Epithelial cell of esophagus (primary cell): ENCODE results near the gene PAWR.
"Not testable (repeated sequence)": the region's sequence is repeated elsewhere in the genome, so short reads cannot be mapped to it uniquely, and the experiment has no call there.

Source experiments
- DNase-seq: peaks from one replicate; pipeline ENCODE4 v3.0.0; 2010; ENCODE audit warnings: low read depth
- H3K4me3 ChIP-seq: 2 replicates; pipeline ENCODE4 v1.5.1; 2011; ENCODE audit warnings: mild to moderate bottlenecking, low read length, control low read depth
- TF ChIP-seq, protein P1 (sequence below): IDR thresholded peaks from 2 replicates; pipeline ENCODE4 v1.5.1; 2011; ENCODE audit warnings: low read depth, mild to moderate bottlenecking, low read length, control low read depth, inconsistent platforms; ENCODE audit not compliant: insufficient read depth; ENCODE audit errors: missing control alignments

Gene PAWR

DNA sequence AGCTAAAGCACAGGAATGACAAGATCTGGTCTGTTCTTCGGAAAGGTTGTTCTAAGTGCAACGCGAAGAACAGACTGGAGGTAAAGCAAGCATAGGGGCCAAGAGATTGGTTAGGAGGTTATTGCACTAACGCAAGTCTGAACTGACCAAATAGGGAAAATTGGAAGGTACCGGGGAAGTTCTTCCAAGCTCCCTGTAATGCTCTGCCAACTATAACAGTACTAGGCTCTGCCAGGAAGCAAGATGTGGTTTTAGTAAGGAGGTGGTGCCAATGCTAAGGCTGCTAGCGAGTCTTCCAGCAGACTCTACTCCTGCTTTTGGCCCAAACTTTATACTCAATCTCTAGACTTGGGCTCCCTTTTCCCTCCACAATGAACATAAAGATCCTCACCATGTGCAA lies 138.6 kb downstream of the PAWR start:
- TF ChIP-seq, protein P1, sequence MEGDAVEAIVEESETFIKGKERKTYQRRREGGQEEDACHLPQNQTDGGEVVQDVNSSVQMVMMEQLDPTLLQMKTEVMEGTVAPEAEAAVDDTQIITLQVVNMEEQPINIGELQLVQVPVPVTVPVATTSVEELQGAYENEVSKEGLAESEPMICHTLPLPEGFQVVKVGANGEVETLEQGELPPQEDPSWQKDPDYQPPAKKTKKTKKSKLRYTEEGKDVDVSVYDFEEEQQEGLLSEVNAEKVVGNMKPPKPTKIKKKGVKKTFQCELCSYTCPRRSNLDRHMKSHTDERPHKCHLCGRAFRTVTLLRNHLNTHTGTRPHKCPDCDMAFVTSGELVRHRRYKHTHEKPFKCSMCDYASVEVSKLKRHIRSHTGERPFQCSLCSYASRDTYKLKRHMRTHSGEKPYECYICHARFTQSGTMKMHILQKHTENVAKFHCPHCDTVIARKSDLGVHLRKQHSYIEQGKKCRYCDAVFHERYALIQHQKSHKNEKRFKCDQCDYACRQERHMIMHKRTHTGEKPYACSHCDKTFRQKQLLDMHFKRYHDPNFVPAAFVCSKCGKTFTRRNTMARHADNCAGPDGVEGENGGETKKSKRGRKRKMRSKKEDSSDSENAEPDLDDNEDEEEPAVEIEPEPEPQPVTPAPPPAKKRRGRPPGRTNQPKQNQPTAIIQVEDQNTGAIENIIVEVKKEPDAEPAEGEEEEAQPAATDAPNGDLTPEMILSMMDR: no peak
- H3K4me3 ChIP-seq: no peak overlapping the region
- DNase-seq: no peak

DNA sequence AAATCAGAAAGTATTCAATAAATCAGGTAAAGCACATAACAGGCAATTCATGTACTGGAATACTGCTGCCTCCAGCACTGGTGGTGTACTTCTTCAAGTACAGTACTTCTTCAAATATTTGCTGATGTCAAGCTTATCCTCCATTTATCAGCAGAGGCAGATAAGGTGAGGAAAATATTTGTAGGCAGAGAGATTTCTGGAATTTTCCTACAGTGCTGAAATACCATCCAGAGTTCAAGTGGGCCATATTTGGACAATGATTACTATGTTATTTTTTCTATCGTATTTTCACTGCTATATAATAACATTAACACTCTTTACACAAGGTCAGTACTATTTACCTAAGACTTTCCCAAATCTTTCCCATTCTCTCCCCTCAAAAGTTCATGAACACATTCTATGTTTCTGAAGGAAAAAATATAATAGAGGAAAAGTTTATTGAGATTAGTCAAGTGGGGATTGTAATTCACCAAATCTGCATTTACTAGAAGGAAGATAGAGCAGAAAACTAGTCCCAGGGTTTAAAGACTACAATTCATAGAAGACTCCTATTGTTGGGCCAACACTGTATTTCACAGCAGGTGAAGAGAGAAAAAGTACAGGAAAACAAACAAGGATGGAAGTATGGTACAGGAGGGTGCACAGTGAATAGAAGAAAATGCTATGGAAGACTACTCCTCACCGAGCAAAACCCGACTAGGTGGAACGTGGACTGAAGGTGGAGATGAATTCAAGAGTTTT lies 141.1 kb downstream of the PAWR start:
- no peak for DNase-seq
- TF ChIP-seq, protein P1: no peak

DNA sequence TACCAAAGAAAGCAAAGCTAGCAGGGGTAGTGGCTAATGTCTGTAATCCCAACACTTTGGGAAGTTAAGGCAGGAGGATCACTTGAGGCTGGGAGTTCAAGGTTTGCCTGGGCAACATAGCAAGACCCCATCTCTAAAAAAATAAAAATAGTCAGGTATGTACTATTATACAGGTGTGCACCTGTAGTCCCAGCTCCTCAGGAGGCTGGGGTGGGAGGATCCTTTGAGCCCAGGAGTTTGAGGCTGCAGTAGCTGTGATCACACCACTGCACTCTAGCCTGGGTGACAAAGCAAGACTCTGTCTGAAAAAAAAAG lies 142.2 kb downstream of the PAWR start:
- DNase-seq: no peak
- TF ChIP-seq, protein P1: no peak
- no peak overlapping the region for H3K4me3 ChIP-seq

More for the DNA sequence above, 141.1 kb downstream of the PAWR start:
- no peak overlapping the region for H3K4me3 ChIP-seq

DNA sequence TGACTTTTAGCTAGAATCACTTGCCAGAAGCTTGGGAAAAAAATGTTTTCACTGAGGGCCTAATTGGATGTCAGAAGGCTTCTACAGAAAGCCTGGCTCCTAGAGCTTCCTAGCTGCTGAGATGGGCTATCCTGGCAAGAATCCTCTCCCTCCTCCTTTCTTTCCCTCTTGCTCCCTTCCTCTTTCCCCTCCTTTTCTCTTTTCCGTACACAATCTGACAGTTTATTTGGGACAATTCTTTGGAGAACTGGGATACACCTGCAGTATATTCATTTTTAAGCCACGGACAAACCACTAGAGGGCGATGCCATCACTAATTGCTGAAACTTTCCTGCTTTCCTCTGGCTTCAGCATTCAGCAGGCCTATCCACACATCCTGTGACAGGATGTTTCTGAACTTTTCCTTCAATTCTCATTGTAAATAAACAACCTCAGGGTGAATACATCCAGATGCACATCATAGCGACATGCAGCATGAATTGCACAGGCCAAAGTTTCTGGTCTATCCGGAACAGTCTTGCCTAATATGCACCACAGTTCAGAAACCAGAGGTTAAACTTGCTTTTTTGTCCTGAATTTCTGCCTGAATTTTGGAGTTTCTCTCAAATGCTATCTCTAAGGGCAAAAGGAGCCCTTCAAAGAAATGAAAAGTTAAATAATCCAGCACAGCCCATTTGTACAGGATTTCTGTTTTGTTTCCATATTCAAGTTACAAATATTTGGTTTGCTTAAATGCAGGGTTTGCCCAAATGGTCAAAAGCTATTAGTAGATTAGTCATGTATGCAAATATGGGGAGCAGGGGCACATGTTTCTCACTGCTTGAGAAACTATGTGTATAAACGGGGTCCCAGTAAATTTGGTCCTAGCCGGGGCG lies 142.8 kb downstream of the PAWR start:
- peak; percentile 75 for DNase-seq
- TF ChIP-seq, protein P1: peak; percentile 70
- no peak overlapping the region for H3K4me3 ChIP-seq

DNA sequence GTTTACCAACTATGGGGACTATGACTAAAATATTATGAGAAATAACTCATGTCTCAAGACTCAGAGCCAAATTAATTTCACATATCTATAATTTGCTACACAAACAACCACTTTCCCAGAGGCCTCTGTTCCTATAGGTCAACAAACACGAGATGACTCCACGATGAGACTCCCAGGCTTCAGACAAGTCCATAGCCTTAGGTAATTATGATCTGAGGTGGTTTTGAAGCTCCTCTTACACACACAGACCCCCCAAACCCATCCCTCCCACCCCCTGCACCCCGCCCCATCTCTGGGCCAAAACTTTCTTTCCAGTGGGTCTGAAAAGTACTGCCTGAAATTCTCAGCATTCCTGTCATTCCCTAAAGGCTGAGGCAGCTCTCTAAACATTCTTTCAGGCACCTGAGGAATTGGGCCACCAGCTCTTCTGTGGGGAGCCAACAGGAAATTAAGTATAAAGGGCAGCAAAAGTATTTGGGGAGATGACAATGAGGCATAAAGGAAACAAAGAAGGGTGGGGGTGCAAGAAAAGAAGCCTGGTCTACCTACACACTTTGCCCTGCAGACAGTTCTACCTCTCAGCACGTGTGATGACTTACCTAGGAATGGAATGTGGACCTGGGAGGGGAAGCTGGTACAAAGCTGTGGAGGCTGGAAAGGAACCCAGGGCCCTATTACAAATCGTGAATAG lies 143.6 kb downstream of the PAWR start:
- DNase-seq: peak; percentile 98
- no peak overlapping the region for H3K4me3 ChIP-seq

DNA sequence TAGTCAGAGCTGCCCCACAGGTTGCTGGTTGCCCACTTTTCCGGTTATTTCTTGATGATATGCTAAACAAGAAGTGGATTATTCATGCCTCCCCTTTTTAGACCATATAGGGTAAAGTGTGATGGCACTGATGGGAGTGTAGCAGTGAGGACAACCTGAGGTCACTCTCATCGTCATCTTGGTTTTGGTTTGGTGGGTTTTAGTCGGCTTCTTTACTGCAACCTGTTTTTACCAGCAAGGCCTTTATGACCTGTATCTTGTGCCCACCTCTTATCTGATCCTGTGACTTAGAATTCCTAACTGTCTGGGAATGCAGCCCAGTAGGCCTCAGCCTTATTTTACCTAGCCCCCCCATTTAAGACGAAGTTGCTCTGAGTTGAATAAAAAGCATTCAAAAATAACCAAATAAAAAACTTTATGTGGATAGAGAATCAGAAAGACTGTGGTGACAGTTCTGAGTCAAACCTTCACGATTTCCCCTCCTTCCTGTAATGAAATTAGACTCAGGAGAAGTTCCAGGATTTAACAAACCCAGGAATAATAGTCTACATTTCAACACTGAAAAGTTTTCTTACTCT lies 144.2 kb downstream of the PAWR start:
- H3K4me3 ChIP-seq: no peak overlapping the region
- TF ChIP-seq, protein P1: no peak
- peak; percentile 17 for DNase-seq

More for the DNA sequence above, 143.6 kb downstream of the PAWR start:
- TF ChIP-seq, protein P1: no peak

DNA sequence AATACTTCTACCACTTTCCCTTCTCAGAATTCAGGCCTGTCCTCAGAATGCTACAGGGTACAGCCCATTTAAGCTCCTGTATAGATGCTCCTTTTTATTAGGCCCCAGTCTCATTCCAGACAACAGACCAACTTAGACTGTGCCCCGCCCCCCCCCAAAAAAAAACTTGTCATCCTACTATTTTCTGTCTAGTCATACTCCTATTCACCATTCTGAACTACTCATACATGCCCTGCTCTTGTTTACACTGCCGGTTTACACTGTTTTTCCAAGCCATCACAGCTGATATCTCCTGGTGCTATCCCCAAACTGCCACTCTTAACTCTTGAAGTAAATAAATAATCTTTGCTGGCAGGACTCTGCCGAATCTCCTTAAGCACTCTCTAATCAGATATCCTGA lies 146.3 kb downstream of the PAWR start:
- H3K4me3 ChIP-seq: not testable (repeated sequence)
- peak; percentile 42 for DNase-seq
